ENCODE results near the gene CDH4.

CDH4 gene

DNA sequence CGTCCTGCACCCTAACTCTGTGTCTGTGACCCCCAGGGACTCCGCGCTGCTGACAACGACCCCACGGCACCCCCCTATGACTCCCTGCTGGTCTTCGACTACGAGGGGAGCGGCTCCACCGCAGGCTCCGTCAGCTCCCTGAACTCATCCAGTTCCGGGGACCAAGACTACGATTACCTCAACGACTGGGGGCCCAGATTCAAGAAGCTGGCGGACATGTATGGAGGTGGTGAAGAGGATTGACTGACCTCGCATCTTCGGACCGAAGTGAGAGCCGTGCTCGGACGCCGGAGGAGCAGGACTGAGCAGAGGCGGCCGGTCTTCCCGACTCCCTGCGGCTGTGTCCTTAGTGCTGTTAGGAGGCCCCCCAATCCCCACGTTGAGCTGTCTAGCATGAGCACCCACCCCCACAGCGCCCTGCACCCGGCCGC is 684.7 kb downstream of the CDH4 start:
- TF ChIP-seq TEAD4 (IDR thresholded peaks at IDR 0.05) (no peak), EP300 (IDR thresholded peaks at IDR 0.05; ENCODE audit: borderline replicate concordance) (no peak), FOXM1 (IDR thresholded peaks at IDR 0.05; ENCODE audit: borderline replicate concordance, low read depth) (no peak), EGR1 (IDR thresholded peaks at IDR 0.05) (no peak), ZBTB7A (IDR thresholded peaks at IDR 0.05; ENCODE audit: low read depth) (no peak), CEBPB (IDR thresholded peaks at IDR 0.05) (no peak), YY1 (IDR thresholded peaks at IDR 0.05; ENCODE audit: low read depth) (no peak), CREB1 (IDR thresholded peaks at IDR 0.05; ENCODE audit: low read depth) (no peak), TCF12 (IDR thresholded peaks at IDR 0.05; ENCODE audit: low read depth) (no peak), RAD21 (IDR thresholded peaks at IDR 0.05; ENCODE audit: low read depth) (no peak), MAX (IDR thresholded peaks at IDR 0.05) (no peak), NFIC (IDR thresholded peaks at IDR 0.05) (no peak), TAF1 (IDR thresholded peaks at IDR 0.05; ENCODE audit: low read depth) (no peak)
- TF ChIP-seq, protein P1, sequence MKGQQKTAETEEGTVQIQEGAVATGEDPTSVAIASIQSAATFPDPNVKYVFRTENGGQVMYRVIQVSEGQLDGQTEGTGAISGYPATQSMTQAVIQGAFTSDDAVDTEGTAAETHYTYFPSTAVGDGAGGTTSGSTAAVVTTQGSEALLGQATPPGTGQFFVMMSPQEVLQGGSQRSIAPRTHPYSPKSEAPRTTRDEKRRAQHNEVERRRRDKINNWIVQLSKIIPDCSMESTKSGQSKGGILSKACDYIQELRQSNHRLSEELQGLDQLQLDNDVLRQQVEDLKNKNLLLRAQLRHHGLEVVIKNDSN (IDR thresholded peaks at IDR 0.05): no peak
- TF ChIP-seq, protein P2, sequence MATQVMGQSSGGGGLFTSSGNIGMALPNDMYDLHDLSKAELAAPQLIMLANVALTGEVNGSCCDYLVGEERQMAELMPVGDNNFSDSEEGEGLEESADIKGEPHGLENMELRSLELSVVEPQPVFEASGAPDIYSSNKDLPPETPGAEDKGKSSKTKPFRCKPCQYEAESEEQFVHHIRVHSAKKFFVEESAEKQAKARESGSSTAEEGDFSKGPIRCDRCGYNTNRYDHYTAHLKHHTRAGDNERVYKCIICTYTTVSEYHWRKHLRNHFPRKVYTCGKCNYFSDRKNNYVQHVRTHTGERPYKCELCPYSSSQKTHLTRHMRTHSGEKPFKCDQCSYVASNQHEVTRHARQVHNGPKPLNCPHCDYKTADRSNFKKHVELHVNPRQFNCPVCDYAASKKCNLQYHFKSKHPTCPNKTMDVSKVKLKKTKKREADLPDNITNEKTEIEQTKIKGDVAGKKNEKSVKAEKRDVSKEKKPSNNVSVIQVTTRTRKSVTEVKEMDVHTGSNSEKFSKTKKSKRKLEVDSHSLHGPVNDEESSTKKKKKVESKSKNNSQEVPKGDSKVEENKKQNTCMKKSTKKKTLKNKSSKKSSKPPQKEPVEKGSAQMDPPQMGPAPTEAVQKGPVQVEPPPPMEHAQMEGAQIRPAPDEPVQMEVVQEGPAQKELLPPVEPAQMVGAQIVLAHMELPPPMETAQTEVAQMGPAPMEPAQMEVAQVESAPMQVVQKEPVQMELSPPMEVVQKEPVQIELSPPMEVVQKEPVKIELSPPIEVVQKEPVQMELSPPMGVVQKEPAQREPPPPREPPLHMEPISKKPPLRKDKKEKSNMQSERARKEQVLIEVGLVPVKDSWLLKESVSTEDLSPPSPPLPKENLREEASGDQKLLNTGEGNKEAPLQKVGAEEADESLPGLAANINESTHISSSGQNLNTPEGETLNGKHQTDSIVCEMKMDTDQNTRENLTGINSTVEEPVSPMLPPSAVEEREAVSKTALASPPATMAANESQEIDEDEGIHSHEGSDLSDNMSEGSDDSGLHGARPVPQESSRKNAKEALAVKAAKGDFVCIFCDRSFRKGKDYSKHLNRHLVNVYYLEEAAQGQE (IDR thresholded peaks at IDR 0.05; ENCODE audit: low read depth): no peak

DNA sequence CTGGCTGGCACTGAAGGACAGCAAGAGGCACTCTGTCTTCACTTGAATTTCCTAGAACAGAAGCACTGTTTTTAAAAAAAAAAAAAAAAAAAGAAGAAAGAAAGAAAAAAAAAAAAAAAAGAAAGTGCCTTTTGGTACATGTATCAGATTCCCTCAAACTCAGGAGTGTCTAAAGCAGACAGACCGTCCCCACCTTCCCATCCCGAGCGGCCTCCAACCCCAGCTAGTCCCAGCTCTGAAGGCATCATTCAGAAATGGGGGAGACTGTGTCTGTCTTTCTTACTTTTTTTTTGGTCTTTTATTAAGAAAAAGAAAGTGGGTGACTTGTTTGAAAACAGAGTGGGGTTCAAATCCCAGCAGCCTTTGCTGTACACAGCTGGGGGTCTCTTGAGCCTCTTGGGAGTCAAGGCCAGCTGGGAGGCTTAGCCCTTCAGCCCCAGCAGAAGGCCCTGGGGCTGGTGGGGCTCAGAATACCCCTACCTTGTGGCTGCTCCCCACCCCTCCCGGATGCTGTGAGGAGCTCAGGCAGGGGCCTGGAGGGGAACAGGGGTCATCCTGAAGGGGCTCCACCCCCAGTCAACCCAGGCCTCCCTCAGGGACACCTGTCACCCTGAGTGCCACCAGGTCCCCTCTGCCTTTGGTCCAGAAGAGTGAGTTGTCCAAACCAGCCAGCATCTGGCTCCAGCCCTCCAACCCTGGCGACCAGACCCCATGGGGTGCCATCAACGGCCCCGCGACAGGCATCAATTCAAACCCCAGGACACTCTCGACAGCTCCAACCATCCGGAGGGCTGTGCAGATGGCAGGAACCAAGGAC is 685.3 kb downstream of the CDH4 start:
- TF ChIP-seq NFIC (IDR thresholded peaks at IDR 0.05): no peak

DNA sequence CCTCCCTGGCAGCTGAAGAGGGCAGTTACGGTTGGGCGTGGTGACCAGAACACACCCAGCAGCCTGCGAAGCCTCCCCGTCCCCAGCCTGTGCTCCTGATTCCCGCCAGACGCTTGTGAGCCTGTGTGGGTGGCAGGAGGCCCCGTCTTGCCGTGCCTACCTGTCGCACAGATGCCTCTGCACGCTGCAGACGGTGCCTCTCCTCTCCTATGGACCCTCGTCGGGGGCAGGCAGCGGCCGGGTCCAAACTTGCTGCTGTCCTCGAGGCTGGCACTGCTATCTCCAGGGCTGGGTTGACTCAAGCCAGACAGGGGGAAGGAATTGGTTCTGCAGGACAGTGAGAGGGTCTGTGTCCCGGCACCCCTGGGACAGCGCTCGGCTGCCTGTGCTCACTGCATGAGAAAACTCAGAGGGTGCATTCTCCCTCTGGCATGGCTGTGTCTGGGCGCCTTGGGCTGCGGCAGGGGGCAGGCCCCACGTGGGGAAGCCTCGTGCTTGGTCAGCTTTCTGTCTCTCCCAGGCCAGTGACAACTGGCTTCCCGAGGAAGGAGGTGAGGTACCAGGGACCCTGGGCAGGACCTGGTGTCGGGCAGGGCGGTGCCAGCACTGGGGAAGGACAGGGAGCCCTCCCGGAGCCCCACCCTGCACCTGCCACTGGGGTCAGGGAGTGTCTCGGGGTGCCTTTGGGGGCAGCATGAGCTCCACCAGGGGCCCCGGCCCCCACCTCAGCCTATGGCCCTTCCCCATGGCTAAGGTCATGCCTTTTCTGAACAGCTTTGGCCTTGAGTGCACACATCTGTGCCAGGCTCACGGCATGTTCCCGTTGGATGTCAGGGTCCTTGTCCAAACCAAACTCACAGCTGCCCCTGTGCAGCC is 686.1 kb downstream of the CDH4 start:
- TF ChIP-seq RAD21 (IDR thresholded peaks at IDR 0.05; ENCODE audit: low read depth): no peak
- TF ChIP-seq CEBPB (IDR thresholded peaks at IDR 0.05): no peak
- TF ChIP-seq EGR1 (IDR thresholded peaks at IDR 0.05): no peak
- no peak for TF ChIP-seq TEAD4 (IDR thresholded peaks at IDR 0.05)
- TF ChIP-seq ZBTB7A (IDR thresholded peaks at IDR 0.05; ENCODE audit: low read depth): no peak
- no peak for TF ChIP-seq FOXM1 (IDR thresholded peaks at IDR 0.05; ENCODE audit: borderline replicate concordance, low read depth)
- TF ChIP-seq EP300 (IDR thresholded peaks at IDR 0.05; ENCODE audit: borderline replicate concordance): no peak

DNA sequence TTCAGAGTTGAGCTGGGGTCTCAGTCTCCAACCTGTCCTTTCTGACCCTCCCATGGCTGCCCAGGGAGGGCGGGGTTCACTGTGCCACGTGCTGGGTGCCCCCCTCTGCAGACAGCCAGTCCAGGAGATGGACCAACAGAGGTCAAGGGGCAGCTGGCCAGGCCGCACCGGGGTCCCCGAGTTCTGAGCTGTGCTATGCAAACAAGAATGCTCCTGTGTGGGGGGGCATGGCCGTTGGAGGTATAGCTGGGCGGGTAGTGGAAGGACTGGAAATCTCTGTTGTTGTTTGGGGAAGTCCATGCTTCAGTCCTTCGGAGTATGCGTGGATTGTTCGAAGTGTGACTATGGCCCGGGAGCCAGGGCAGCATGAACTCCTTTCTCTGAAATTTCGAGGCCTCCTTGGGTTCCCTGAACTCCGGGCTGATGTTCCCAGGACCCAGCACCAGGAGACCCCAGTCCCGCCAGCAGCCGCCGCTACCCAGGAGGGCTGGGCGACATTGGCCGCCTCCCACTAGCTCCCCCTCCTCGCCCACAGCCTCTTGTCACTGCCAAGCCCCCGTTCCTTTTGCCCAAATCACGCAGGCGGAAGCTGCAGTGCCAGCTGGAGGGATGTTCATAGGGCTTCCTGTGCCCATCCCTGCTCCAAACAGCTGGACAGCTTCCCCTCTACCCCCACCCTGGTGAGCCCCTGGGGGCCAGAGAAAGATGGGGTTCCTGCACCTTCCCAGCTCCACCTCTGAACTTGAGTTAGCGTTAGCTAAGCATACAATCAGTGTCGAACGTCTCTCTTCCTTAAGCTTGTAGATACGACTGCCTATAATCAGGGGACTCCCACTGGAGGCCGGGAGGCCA is 687.0 kb downstream of the CDH4 start:
- TF ChIP-seq, protein P2 (IDR thresholded peaks at IDR 0.05; ENCODE audit: low read depth): no peak
- TF ChIP-seq TEAD4 (IDR thresholded peaks at IDR 0.05): no peak
- TF ChIP-seq, protein P1 (IDR thresholded peaks at IDR 0.05): no peak
- no peak for TF ChIP-seq CEBPB (IDR thresholded peaks at IDR 0.05)
- TF ChIP-seq ZBTB7A (IDR thresholded peaks at IDR 0.05; ENCODE audit: low read depth): no peak
- TF ChIP-seq YY1 (IDR thresholded peaks at IDR 0.05; ENCODE audit: low read depth): no peak
- no peak for TF ChIP-seq TAF1 (IDR thresholded peaks at IDR 0.05; ENCODE audit: low read depth)
- no peak for TF ChIP-seq EGR1 (IDR thresholded peaks at IDR 0.05)
- no peak for TF ChIP-seq EP300 (IDR thresholded peaks at IDR 0.05; ENCODE audit: borderline replicate concordance)
- no peak for TF ChIP-seq TCF12 (IDR thresholded peaks at IDR 0.05; ENCODE audit: low read depth)
- no peak for TF ChIP-seq FOXM1 (IDR thresholded peaks at IDR 0.05; ENCODE audit: borderline replicate concordance, low read depth)
- no peak for TF ChIP-seq RAD21 (IDR thresholded peaks at IDR 0.05; ENCODE audit: low read depth)

All from Ishikawa (cell line).